Brain microvascular endothelial cell (primary cell): ENCODE data around the gene FKRP.

Experiments used
- DNase-seq: peaks from one replicate; pipeline ENCODE4 v3.0.0-alpha.2; 2020
- H3K27ac ChIP-seq: fragments of 250-450 bp; sonication (Bioruptor Pico); 2 replicates; pipeline ENCODE4 v1.5.1; 2020; ENCODE audit warnings: mild to moderate bottlenecking, moderate library complexity
- H3K27me3 ChIP-seq: fragments of 250-450 bp; sonication (Bioruptor Pico); replicated peaks from 2 replicates; pipeline ENCODE4 v1.5.1; 2020; ENCODE audit warnings: mild to moderate bottlenecking
- H3K36me3 ChIP-seq: fragments of 250-450 bp; sonication (Bioruptor Pico); replicated peaks from 2 replicates; pipeline ENCODE4 v1.5.1; 2020; ENCODE audit warnings: mild to moderate bottlenecking
- H3K4me3 ChIP-seq: 2 replicates; pipeline ENCODE4 v1.5.1; 2011; ENCODE audit warnings: low read depth, mild to moderate bottlenecking, control low read depth, low read length, moderate library complexity
- in situ Hi-C: cut with HindIII; loops from 2 replicates; pipeline ENCODE4 v1.10.0; 2017; ENCODE audit warnings: low sequenced_read_pairs, low pct_ligation_motif_present
- TF ChIP-seq, protein P1 (sequence below): IDR thresholded peaks from 2 replicates; pipeline ENCODE4 v1.5.1; 2011; ENCODE audit warnings: low read depth, mild to moderate bottlenecking, moderate library complexity, low read length, control low read depth, inconsistent platforms; ENCODE audit errors: missing control alignments

Gene FKRP

DNA sequence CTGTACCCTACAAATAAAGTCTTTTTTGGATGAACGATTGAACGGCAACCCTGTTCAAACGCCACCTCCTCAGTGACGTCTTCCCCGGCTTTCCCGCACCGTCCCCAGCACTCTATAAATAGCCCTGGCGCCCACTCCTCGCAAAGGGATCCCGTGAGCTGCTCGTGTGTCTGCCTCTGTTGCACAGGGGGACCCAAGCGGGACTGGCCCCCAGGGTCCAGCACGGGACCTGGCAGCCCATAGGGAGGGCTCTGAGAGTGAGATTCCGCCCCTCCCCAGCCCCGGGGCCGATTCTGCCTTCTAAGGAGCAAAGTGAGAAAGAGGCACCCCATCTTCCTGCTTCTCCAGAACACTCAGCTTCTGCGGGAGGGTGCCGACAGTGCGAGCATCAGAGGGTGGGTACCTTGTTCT, 8.1 kb upstream of the FKRP start:
- TF ChIP-seq, protein P1, sequence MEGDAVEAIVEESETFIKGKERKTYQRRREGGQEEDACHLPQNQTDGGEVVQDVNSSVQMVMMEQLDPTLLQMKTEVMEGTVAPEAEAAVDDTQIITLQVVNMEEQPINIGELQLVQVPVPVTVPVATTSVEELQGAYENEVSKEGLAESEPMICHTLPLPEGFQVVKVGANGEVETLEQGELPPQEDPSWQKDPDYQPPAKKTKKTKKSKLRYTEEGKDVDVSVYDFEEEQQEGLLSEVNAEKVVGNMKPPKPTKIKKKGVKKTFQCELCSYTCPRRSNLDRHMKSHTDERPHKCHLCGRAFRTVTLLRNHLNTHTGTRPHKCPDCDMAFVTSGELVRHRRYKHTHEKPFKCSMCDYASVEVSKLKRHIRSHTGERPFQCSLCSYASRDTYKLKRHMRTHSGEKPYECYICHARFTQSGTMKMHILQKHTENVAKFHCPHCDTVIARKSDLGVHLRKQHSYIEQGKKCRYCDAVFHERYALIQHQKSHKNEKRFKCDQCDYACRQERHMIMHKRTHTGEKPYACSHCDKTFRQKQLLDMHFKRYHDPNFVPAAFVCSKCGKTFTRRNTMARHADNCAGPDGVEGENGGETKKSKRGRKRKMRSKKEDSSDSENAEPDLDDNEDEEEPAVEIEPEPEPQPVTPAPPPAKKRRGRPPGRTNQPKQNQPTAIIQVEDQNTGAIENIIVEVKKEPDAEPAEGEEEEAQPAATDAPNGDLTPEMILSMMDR: no peak
- Histone ChIP-seq H3K27ac (no peak overlapping the region), H3K27me3 (no peaks in the 10 kb centered on the region), H3K4me3 (no peak overlapping the region), H3K36me3 (peaks cover 48% of the 10 kb centered on the region)
- in situ Hi-C loops: no loop called here
- DNase-seq: no peak

DNA sequence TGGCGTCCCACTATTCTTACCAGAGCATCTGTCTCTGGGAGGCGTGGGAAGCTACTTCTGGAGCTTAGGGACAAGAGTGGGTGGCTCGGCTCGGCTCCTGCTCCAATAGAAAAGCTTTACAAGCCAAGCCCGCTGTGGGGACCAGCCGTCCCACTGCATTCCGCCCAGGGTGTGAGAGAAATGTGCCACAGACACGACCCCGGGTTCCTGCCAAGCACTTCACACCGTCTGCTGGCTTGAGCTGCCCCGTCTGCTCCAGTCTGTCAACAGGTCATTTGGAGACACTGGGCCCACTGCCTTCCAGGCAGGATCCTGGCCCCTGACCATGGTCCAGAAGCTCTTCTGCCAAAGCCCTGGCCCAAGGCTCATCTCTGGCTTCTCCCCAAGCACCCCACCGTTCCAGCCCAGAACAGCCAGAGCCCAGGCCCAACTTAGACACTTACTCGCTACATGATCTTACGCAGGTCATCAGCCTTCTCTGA, 6.5 kb upstream of the FKRP start:
- TF ChIP-seq, protein P1: no peak
- H3K27me3 ChIP-seq: no peaks in the 10 kb centered on the region
- in situ Hi-C loops: no loop called here
- no peak for DNase-seq
- no peak overlapping the region for H3K27ac ChIP-seq
- H3K4me3 ChIP-seq: no peak overlapping the region
- peaks cover 35% of the 10 kb centered on the region for H3K36me3 ChIP-seq

DNA sequence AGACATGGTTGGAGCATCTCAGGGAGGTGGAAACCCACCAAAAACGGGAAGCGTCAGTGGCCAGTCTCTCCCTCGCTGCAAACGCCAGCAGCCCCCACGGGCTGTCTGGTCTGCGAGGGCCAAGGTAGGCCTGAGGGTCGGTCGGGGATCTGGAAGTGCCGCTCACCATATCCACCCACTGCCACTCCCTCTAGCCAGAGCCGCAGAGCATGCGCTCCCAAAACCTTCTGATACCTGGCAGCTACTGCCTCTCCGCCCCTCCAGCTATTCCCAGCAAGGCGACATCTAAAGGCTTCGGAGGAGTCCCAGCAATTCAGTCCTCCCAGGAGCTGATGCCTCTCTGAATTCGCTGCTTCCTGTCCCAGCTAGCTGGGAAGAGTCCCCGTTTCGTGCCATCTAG, 4.4 kb upstream of the FKRP start:
- H3K27me3 ChIP-seq: no peaks in the 10 kb centered on the region
- no peak overlapping the region for H3K27ac ChIP-seq
- in situ Hi-C loops: no loop called here
- peaks cover 31% of the 10 kb centered on the region for H3K36me3 ChIP-seq
- DNase-seq: no peak
- H3K4me3 ChIP-seq: no peak overlapping the region
- TF ChIP-seq, protein P1: no peak

DNA sequence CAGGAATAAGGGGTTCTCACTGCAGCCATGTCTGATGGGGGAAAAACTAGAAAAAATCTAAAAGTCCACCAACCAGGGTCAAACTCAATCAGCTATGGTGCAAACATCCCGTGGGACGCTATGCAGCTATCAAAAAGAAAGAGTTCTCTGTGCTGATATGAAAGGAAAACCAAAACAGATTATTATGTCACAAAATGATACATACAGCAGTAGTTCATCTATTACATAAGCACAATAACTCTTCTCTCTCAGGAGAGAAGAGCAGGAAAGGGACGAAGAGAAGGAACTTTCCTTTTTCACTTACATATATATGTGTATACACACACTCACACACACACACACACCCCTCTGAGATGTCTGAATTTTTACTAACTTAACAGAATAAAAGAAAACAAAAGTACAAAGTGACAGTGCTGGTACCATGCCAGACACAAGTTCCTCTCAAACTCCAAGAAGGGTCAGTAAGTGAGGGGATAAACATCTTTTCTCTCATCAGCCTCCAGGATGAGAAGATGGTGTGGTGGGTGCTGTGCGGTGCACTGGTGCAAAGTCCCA, 2.9 kb upstream of the FKRP start:
- Histone ChIP-seq H3K27me3 (no peaks in the 10 kb centered on the region), H3K4me3 (no peak overlapping the region), H3K36me3 (peaks cover 18% of the 10 kb centered on the region), H3K27ac (no peak overlapping the region)
- in situ Hi-C loops: no loop called here
- TF ChIP-seq, protein P1: no peak
- no peak for DNase-seq

DNA sequence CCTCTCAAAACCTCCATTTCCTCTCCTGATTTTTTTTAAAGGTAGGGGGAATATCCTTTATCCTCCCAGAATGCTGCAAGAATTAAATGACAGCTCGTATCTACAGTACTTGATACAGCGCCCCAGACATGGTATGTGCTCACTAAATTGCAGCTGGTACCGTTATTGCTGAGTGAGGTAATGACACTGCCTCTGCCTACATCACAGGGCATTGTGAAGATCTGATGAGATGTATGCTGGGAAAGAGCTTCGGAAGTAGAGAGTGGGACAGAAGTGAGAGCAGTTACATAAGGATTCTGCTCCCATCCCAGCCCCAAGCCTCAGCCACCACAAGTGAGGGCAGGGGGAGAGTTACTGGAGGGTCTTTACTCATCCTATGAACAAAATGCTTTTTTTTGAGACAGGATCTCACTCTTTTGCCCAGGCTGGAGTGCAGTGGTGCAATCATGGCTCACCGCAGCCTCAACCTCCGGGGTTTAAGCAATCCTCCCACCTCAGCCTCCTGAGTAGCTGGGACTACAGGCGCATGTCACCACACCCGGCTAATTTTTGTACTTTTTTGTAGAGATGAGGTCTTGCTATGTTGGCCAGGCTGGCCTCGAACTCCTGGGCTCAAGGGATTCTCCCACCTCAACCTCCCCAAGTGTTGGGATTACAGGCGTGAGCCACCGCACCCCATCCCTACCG, 1.7 kb upstream of the FKRP start:
- TF ChIP-seq, protein P1: no peak
- Histone ChIP-seq H3K36me3 (peaks cover 13% of the 10 kb centered on the region), H3K4me3 (no peak overlapping the region), H3K27ac (no peak overlapping the region), H3K27me3 (no peaks in the 10 kb centered on the region)
- no peak for DNase-seq
- in situ Hi-C loops: no loop called here
